GM21786 (cell line): Measurements from ENCODE around the gene YJEFN3.

Experiments
- ATAC-seq: cut with Tn5 transposase; IDR thresholded peaks from one replicate; pipeline ENCODE4 v1.9.1; 2021; ENCODE audit not compliant: unreplicated experiment

The YJEFN3 gene

GRCh38 chr19:19517235-19517619 is 11.5 kb upstream of the YJEFN3 start:
- no peak for ATAC-seq

DNA sequence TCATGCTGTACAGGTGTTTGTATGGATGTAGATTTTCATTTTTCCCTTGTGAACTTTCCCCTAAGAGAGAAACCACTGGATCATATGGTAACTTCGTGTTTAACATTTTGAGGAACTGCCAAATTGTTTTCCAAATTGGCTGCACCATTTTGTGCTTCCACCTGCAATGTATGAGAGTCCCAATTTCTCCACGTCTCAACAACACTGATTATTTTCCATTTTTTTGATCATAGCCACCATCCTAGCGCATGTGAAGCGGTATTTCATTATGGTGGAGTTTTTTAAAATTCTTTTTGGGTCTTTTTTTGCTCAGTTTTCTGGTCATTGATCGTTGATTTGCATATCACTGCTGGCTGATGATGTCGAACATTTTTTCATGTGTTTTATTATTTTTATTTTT is 7.7 kb upstream of the YJEFN3 start:
- ATAC-seq = no peak

GRCh38 chr19:19523177-19523576 is 5.5 kb upstream of the YJEFN3 start:
- no peak for ATAC-seq

GRCh38 chr19:19524053-19524452 is 4.7 kb upstream of the YJEFN3 start:
- ATAC-seq = no peak

GRCh38 chr19:19525611-19526380 is 2.9 kb upstream of the YJEFN3 start:
- no peak for ATAC-seq

- no peak for ATAC-seq
Measured at GRCh38 chr19:19526581-19527370, 1.9 kb upstream of the YJEFN3 start.

GRCh38 chr19:19527371-19527656 is 1.4 kb upstream of the YJEFN3 start:
- no peak for ATAC-seq

DNA sequence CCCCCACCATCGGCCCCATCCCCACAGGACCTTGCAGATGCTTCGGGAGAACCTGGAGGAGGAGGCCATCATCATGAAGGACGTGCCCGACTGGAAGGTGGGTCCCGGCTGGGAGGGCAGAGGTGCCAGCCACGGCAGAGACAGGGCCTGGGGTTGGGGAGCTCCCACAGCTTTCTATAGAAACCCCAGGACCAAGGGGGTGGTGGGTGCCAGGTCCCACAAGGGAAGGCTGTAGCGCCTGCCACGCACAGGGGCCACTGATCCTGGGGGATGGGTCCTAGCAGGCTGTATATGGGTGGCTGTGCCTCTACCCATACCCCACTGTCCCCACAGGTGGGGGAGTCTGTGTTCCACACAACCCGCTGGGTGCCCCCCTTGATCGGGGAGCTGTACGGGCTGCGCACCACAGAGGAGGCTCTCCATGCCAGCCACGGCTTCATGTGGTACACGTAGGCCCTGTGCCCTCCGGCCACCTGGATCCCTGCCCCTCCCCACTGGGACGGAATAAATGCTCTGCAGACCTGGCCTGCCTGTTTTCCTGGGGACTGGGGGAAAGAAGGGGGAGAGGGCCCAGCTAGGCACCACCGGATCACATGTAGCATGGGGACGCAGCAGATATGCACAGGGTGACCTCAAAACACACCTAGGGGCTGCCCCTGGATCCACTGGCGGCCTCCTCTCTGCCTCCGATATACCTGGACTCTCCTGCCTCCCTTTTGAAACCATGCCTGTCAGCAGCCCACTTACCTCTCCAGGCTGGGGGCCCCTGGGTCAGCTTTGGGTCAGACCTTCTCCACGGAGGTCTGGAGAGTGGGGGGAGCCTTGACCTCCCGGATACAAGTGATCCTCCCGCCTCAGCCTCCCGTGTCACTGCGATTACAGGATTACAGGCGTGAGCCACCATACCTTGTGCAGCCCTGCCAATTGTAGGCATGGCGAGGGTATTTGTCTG is 761 bp upstream of the YJEFN3 start:
- no peak for ATAC-seq

GRCh38 chr19:19529783-19530422 is 1.2 kb downstream of the YJEFN3 start:
- no peak for ATAC-seq

DNA sequence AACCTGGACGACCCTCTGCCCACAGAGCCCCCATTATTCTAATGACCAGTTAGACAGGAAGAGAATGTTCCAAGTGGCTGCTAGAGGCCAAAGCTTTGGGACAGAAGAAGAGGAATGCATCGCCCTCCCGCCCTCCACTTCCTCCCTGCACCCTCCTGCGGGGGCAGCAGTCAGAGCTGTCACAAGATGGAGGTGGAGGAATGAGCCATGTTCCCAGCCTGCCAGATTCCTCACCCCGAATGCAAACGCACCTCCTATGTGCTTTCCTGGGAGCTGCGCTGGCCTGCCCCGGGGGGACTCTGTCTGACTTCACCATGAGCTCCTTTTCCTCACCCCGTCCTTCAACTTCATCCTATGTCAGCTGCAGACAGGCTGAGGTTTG is 1.7 kb downstream of the YJEFN3 start:
- ATAC-seq = no peak

- ATAC-seq = no peak
Measured at GRCh38 chr19:19530889-19531288, 2.2 kb downstream of the YJEFN3 start.

- no peak for ATAC-seq
Measured at GRCh38 chr19:19531951-19532805, 3.5 kb downstream of the YJEFN3 start.

DNA sequence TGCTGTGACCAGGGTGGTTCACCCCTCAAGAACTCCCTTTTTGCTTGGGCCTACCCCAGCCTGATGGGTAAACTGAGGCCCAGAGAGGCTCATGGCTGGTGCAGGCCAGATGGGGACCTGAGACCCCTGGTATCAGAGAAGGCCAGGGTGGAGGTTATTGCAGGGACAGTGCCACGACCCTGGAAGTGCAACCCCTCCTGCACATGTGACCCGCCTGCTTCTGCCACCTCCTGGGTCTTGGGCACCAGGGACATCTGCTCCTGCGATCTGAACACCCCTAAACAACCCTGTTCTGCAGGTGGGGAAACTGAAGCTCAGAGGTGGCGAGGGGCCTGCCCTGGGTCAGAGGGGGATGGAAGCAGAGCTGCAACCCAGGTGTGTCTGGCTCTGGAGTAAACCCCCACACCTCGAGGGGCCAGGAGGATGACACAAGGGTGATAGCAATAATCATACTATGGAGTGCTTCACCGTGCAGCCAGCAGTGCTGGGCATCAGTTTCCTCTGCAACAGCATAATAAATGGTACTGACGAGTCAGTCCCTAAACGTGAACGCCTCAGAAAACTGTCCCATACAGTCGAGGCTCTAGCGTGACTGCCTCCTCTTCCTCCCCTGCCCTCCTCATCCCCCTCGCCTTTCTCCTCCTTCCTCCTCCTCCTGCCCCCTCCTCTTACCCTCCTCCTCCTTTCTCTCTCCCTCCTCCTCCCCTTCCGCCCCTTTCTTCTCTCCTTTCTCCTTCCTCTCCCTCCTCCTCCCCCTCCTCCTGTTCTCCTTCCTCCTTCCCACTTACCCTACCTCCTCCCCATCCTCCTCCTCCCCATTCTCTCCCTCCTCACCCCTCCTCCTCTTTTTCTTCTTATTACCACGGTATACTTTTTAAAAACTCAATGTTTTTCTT is 4.3 kb downstream of the YJEFN3 start:
- ATAC-seq = no peak

DNA sequence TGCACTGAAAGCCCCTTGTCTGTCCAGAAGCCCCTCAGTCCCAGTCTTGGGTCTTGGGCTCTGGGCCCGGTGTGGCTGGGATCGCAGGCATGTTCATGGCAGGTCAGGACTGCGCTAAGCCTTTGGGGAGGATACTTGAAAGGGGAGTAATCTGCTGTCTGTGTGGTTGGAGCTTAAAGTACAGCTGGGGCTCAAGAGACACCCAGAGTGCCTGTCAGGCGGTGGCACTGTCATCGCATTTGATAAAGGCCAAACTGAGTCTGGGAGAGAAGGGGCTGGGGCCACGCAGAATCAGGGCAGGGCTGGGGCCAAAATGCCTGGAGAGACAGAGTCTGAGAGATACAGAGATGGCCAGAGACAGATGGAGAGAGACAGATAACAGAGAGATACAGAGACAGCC is 5.1 kb downstream of the YJEFN3 start:
- ATAC-seq = no peak

GRCh38 chr19:19534556-19535265 is 6.0 kb downstream of the YJEFN3 start:
- ATAC-seq = no peak

- ATAC-seq = no peak
Measured at GRCh38 chr19:19535311-19536191, 6.8 kb downstream of the YJEFN3 start.
